Activated effector memory CD4-positive, alpha-beta T cell treated with Interleukin-2 at 50 U/mL for 16 hours (primary cell): ENCODE measurements around the gene AGPAT4.
"Not testable (repeated sequence)": the region's sequence is repeated elsewhere in the genome, so short reads cannot be mapped to it uniquely, and the experiment has no call there.

Source experiments
- DNase-seq: peaks from one replicate; pipeline ENCODE4 v3.0.0-alpha.2; 2020

AGPAT4 gene, protein sequence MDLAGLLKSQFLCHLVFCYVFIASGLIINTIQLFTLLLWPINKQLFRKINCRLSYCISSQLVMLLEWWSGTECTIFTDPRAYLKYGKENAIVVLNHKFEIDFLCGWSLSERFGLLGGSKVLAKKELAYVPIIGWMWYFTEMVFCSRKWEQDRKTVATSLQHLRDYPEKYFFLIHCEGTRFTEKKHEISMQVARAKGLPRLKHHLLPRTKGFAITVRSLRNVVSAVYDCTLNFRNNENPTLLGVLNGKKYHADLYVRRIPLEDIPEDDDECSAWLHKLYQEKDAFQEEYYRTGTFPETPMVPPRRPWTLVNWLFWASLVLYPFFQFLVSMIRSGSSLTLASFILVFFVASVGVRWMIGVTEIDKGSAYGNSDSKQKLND

DNA sequence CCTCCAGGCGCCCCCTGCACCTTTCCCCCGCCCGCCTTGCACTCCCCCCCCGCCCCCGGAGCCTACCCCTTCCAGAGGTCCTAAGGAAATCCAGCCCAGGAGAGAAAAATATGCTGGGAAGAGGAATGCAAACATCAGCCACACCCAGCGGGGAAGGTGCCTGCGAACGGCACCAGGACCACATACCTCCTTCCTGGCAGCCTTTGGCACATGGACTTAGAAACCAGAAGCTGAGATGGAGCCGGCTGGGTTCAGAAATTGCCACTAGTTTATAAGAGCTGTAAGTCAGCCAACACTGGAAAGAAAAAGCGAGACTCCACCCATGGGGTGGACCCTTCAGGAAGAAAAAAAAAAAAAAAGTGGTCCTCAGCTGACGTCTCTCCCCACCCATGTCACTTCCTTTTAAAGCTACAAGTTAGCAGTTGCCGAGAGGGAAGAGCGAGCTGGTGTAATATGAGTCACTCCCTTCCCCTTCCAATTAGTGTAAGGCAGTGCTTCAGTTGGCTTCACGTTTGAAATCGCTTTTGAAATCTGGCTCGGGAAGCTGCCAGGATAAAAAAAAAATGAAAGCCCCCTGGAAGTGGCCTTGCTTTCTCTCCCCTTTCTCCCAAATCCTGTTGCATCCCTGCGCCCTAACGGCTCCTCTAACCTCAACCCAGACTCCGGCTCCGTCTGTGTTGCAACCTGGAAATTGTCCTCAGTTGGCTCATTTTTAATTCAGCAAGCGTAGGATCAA is at the start of gene AGPAT4:
Gene AGPAT4, minus strand, starts transcription at position 310 of the 736 bp plus-strand sequence. CDS start 41,848 bp downstream, outside the sequence.
- DNase-seq = peak; percentile 46

GRCh38 chr6:161319231-161319630 is 45.4 kb upstream of the AGPAT4 start:
- no peak for DNase-seq

- DNase-seq = no peak
Observed at GRCh38 chr6:161318456-161318855, 44.6 kb upstream of the AGPAT4 start.

DNA sequence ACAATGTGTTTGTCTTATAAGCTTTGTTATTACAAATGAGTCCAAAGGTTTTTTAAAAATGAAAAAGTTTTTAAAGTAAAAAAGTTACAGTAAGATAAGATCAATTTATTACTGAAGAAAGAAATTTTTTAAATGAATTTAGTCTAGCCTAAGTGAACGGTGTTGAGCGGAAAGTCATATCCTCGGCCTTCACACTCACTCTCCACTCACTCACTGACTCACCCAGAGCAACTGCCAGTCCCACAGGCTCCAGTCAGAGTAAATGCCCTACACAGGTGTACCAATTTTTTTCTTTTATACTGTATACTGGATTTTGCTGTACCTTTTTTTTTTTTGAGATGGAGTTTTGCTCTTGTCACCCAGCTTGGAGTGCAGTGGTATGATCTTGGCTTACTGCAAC is 42.7 kb upstream of the AGPAT4 start:
- DNase-seq = no peak

DNA sequence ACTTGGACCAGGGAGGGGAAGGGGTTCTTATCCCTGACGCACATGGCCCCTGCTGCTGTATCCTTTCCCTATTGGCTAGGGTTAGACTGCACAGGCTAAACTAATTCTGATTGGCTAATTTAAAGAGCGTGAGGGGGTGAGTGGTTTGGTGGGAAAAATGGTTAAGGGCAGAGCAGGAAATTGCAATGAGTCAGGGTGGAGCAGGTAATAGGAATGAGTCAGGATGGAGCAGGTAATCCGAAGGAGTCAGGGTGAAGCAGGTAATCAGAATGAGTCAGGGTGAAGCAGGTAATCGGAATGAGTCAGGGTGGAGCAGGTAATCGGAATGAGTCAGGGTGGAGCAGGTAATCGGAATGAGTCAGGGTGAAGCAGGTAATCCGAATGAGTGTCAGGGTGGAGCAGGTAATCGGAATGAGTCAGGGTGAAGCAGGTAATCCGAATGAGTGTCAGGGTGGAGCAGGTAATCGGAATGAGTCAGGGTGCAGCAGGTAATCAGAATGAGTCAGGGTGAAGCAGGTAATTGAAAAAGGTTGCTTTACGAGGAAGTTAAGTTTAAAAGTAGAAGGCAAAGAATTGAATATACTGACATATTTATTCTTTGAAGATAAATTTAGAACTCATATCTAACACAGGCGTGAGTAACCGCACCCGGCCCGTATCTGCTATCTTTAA is 41.5 kb upstream of the AGPAT4 start:
- DNase-seq = not testable (repeated sequence)

DNA sequence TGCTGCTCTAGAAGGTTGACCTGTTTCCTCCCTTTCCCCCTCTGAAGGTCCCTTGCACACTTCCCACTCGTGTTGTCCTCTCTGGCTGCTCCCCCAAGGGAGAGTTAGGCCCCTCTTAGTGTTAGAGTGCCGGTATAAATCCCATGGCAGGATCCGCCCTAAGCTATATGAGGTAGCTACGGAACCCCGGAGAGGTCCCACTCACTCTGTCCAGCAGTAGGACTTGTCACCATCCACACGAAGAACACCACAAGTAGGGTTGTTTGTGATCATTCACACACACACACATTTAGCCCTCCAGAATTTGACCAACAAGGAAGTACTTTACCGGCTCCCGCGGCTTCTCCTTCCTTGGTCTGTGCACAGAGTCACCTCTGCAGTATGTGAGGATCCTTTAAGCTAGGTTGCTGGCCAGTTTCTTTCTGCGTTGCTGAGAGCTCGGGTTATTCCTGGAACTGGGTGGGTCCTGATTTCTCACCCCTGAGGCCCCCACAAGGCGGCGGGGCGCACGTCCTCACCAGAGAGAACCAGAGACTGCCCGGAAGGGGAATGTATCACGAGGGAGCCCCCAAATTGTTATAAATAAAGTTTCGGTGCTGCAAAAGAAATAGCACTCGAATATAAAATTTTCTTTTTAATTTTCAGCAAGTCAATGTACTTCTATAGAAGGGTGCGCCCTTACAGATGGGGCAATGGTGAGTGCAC is 40.8 kb upstream of the AGPAT4 start:
- DNase-seq = not testable (repeated sequence)

GRCh38 chr6:161313940-161314509 is 40.2 kb upstream of the AGPAT4 start:
- no peak for DNase-seq

DNA sequence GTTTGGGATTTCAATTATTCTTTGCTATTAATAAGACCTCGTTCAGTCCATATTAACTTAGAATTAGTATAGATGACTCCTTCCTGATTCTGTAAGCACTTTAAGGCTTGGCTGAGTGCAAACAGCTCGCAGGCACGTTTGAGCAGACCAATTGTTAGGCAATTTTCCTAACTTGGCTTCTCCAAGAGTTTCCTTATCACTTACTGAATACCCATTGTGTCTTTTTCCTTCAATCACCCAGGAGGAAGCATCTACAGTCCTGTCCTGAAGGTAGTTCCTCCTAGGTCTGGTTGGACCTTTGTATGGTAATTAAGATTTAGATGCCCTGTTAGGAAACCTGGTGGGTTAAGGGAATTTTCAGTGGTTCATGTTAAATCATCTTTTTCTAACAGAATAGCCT is 39.6 kb upstream of the AGPAT4 start:
- not testable (repeated sequence) for DNase-seq

DNA sequence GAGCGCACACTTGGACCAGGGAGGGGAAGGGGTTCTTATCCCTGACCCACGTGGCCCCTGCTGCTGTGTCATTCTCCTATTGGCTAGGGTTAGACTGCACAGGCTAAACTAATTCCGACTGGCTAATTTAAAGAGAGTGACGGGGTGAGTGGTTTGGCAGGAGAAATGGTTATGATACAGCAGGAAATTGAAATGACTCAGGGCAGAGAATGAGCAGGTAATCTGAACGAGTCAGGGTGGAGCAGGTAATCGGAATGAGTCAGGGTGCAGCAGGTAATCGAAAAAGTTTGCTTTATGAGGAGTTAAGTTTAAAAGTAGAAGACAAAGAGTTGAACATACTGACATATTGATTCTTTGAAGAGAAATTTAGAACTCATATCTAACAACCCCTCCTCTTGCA is 35.9 kb upstream of the AGPAT4 start:
- DNase-seq = not testable (repeated sequence)

DNA sequence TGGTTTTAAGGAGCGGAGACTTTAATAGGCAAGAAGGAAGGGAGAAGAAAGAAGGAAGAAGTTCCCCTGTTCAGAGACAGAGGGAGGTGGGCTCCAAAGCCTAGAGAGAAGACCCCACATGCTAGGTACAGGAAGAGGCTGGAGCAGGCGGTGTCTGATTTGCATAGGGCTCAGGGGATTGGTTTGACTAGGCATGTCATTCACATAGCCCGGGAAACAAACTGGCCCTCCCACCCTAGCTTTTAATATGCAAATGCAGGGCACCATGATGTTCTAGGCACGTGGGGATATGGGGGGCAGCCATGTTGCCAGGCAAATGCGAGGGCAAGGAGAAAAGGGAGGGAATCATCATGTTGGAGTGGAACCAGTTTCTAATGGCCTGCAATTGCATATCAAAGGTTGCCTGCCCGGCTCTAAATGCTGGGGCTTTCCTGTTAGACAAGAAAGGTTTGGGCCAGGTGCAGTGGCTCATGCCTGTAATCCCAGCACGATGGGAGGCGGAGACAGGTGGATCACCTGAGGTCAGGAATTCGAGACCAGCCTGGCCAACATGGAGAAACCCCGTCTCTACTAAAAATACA is 34.3 kb upstream of the AGPAT4 start:
- no peak for DNase-seq

GRCh38 chr6:161305860-161306259 is 32.0 kb upstream of the AGPAT4 start:
- no peak for DNase-seq

DNA sequence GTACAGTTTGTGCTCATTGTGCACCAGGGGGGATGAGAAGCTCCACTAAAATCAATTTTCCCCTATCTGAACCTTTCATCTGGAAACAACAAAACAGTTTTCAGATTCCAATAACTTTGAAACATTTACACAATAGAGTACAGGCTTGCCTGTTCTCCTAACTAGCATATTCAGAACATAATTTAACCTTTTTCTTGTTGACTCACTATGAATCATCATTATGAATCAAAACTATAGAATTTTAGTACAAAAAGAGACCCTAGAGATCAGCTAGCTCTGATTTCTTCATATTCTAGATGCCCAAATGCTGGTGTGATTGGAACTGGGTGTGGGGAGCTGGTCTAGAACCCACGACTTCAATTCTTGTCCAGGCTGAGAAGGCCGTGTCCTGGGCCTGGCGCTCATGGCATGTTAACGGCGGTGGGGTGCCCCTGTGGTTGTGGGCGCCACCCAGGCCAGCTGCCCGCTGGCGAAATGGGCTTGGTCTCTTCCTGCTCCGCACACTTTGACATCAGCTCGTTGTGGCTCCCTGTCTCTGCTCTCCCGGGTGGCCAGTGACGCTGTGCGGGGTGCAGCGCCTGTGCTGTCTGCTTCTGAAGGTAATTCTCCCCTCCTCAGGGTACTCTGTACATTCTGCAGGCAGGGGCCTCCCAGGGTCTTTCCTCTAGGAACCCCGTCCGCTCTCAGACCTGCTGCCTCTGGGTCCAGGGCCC is 29.9 kb upstream of the AGPAT4 start:
- no peak for DNase-seq

DNA sequence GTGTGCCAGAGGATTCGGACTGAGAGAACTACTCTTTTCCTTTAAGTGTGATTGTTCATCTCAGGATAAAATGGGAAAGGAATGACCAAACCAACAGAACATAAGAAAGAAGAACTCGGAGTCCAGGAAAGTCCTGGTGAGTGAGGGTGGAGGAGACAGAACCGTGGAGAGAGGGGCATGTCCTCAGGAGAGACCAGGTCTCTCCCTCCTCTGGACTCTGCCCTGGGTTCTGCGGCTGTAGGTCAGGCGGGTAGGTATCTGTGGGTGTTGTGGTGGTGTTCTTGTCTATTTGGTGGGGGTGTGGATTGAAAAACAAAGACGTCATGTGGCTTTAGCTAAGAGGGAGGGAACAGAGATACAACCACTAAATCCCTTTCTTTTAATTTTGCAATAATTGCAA is 29.1 kb upstream of the AGPAT4 start:
- no peak for DNase-seq

DNA sequence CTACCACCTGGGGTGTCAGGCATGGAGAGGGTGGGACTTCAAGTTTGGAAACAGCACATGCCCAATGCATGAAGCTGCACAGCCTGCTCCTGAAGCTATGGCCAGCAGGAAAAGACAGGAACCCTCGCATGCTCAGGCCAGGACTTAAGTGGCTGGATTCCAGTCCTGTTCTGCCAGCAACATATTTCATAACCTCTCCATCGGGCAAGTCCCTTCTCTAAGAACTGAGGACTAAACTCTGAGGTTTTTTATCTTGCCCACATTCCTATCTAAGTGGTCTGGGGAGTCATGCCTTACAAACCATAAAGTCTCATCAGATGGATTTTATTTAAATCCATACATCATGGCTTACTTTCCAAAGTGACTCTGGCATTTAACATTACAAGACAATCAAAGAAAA is 27.5 kb upstream of the AGPAT4 start:
- DNase-seq = no peak

DNA sequence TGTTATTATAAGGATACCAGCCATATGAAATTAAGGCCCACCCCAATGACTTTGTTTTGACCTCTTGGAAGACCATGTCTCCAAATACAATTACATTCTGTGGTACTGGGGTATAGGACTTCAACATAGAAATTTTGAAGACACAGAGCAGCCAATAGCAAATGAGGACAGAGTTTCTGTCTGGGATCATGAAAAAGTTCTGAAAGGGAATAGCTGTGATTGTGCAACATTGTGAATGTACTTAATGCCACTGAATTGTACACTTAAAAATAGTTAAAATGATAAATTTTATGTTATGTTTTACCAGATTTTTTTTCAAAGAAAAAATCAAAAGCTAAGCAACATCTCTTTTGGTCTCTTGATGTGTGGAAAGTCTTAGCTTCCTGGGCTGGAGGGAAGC is 27.0 kb upstream of the AGPAT4 start:
- no peak for DNase-seq

GRCh38 chr6:161299726-161300125 is 25.9 kb upstream of the AGPAT4 start:
- DNase-seq = no peak

- DNase-seq = no peak
Observed at GRCh38 chr6:161295784-161296183, 21.9 kb upstream of the AGPAT4 start.

DNA sequence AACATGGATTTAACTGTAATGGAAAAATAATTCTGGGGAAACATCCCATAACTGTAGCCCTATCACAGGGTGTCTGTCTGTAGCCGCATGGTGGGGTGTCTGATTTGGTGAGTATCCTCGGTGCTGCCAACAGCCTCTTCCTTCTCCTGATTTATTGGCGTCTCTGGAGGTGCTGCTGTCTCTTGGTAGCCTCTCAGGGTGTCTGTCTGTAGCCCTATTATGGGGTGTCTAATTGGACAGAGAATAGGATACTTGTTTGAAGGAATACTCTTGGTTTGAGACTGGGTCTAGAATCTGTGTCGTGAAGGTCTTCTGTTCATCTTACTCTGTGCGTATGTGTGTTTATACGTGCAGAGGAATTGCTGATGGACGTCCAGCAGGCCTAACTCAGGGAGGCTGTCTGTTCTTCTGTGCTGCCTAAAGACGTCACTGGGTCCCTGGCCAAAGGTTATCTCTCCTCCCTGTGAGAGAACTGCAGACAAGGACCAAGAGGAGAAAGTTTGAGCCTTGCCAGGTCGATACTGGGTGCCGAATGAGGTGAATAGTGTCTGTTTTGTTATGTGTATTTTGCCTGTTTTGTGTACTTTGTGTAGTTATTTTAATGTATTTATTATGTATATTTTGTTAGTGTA is 18.9 kb upstream of the AGPAT4 start:
- no peak for DNase-seq

GRCh38 chr6:161292145-161292544 is 18.3 kb upstream of the AGPAT4 start:
- no peak for DNase-seq

DNA sequence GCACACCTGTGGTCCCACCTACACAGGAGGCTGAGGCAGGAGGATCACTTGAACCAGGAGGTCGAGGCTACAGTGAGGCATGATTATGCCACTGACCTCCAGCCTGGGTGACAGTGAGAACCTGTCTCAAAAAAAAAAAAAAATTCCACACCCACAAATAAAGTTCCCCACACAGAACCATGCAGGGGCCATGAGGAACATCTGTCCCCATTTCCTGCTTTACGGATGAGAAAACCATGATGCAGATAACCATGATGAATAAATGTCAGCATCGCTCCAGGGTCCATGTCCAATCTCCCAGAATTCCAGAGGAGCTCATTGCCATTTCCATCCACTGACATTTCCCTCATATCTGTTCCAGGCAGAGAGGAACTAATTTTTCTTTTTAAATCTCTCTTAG is 16.9 kb upstream of the AGPAT4 start:
- DNase-seq = no peak

GRCh38 chr6:161284653-161285052 is 10.8 kb upstream of the AGPAT4 start:
- DNase-seq = no peak
